K562 (cell line): ENCODE data around the gene HIVEP2. TPM values are rescaled to one million over a fixed set of nuclear protein-coding genes. Genes with fewer than 3 reads are reported as not detected.

ENCODE experiments used
- polyA plus RNA-seq, 8 experiments: library from polyadenylated mRNA; depleted of rRNA in 4 of 8; stranded (reverse) in 5 of 8; unstranded in 3 of 8; fragments of >200 nt; fragmentation: Nextera tagmentation in 2 of 8; fragmentation: Illumina TruSeq in 1 of 8; extraction: Ambion mirVana in 2 of 8; extraction: Trizol in 1 of 8; gene quantifications; 2 replicates each; pipeline versions ENCODE4 v1.2.1 to v1.2.3, GENCODE V29; 2011 to 2014; ENCODE audit warnings: inconsistent platforms in 1 of 8, missing spikeins in 1 of 8
- total RNA-seq, 7 experiments: library from RNA; depleted of rRNA in 6 of 7; stranded (reverse); fragments of >200 nt in 6 of 7; fragmentation: Illumina TruSeq in 2 of 7; extraction: Trizol in 2 of 7; gene quantifications; 2 replicates each; pipeline versions ENCODE4 v1.2.1 to v1.2.3, GENCODE V29; 2011 to 2021; ENCODE audit warnings: low replicate concordance in 1 of 7
- TF ChIP-seq, protein P1 (sequence below), 2 experiments: fragments of 450-650 bp in 1 of 2; sonication (generic) in 1 of 2; formaldehyde crosslinking in 1 of 2; IDR thresholded peaks; 2 replicates each; pipeline versions ENCODE4 v1.7.1 to v1.9.0; 2016 to 2022; ENCODE audit warnings: inconsistent platforms in 1 of 2, mild to moderate bottlenecking in 1 of 2, missing genetic modification reagents in 1 of 2

HIVEP2 gene
- total and polyA plus RNA-seq, 9 of the 15 experiments (the other 6 are each of a cell fraction or from before 2014, with no cell fraction given): under 0.01 to 1.2 (median 0.31) TPM

GRCh38 chr6:142879076-142879475, 65.9 kb downstream of the HIVEP2 start (continued):
- TF ChIP-seq, protein P1, sequence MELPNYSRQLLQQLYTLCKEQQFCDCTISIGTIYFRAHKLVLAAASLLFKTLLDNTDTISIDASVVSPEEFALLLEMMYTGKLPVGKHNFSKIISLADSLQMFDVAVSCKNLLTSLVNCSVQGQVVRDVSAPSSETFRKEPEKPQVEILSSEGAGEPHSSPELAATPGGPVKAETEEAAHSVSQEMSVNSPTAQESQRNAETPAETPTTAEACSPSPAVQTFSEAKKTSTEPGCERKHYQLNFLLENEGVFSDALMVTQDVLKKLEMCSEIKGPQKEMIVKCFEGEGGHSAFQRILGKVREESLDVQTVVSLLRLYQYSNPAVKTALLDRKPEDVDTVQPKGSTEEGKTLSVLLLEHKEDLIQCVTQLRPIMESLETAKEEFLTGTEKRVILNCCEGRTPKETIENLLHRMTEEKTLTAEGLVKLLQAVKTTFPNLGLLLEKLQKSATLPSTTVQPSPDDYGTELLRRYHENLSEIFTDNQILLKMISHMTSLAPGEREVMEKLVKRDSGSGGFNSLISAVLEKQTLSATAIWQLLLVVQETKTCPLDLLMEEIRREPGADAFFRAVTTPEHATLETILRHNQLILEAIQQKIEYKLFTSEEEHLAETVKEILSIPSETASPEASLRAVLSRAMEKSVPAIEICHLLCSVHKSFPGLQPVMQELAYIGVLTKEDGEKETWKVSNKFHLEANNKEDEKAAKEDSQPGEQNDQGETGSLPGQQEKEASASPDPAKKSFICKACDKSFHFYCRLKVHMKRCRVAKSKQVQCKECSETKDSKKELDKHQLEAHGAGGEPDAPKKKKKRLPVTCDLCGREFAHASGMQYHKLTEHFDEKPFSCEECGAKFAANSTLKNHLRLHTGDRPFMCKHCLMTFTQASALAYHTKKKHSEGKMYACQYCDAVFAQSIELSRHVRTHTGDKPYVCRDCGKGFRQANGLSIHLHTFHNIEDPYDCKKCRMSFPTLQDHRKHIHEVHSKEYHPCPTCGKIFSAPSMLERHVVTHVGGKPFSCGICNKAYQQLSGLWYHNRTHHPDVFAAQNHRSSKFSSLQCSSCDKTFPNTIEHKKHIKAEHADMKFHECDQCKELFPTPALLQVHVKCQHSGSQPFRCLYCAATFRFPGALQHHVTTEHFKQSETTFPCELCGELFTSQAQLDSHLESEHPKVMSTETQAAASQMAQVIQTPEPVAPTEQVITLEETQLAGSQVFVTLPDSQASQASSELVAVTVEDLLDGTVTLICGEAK (IDR thresholded peaks at IDR 0.05): no peak
- TF ChIP-seq, protein P1 (CRISPR knock-in tag; IDR thresholded peaks at IDR 0.05): no peak
